Measurements from ENCODE around the gene SLA2.

DNA sequence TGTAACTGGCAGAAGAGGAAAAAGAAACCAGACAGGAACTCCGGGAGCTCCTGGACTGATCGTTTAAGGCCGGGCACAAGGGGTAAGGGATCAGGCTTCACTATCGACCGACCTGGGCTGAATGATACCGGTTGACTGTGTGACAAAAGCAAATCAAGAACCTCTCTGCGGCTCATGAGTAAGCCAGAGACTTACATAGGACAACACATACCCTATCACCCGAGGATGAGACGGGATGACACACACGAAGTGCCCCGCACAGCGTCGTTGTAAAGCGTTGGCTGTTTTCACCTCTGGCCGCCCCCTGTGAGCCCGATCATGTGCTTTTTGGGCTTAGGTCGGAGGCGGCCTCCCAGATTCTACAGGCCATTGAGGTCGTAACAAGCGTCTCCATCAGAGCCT lies 73.3 kb downstream of the SLA2 start:
- TF ChIP-seq POLR2A (IDR thresholded peaks at IDR 0.05; ENCODE audit: low read depth, low read length) (no peak), RCOR1 (IDR thresholded peaks at IDR 0.05; ENCODE audit: insufficient replicate concordance, low read length) (no peak), MAZ (IDR thresholded peaks at IDR 0.05; ENCODE audit: borderline replicate concordance, low read depth, low read length) (no peak), CEBPB (IDR thresholded peaks at IDR 0.05; ENCODE audit: low read depth, low read length) (no peak), MXI1 (IDR thresholded peaks at IDR 0.05; ENCODE audit: borderline replicate concordance, low read depth, low read length) (no peak), RAD21 (IDR thresholded peaks at IDR 0.05; ENCODE audit: low read length) (no peak)
- TF ChIP-seq, protein P1, sequence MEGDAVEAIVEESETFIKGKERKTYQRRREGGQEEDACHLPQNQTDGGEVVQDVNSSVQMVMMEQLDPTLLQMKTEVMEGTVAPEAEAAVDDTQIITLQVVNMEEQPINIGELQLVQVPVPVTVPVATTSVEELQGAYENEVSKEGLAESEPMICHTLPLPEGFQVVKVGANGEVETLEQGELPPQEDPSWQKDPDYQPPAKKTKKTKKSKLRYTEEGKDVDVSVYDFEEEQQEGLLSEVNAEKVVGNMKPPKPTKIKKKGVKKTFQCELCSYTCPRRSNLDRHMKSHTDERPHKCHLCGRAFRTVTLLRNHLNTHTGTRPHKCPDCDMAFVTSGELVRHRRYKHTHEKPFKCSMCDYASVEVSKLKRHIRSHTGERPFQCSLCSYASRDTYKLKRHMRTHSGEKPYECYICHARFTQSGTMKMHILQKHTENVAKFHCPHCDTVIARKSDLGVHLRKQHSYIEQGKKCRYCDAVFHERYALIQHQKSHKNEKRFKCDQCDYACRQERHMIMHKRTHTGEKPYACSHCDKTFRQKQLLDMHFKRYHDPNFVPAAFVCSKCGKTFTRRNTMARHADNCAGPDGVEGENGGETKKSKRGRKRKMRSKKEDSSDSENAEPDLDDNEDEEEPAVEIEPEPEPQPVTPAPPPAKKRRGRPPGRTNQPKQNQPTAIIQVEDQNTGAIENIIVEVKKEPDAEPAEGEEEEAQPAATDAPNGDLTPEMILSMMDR (conservative IDR thresholded peaks at IDR 0.05; ENCODE audit: low read depth, low read length): no peak

All from IMR-90 (cell line).